Stimulated activated naive B cell treated with anti-CD40 and anti-IgM and Interleukin-4, amounts not matched to agents 10 μg/mL and 1 μg/mL and 100 μg/mL, for 72 hours (primary cell): ENCODE data around the gene RNASEH2A.

Experiments
- ATAC-seq, 2 donors: fragments of 150-1000 bp; cut with Tn5 transposase; replicated peaks; 2 replicates each; pipeline ENCODE4 v1.10.0; 2021; ENCODE audit warnings: moderate library complexity in 1 of 2
- DNase-seq: peaks from one replicate; pipeline ENCODE4 v3.0.0; 2021
- H3K27ac Mint-ChIP-seq: one replicate; pipeline ENCODE4 v1.8.0; 2022; ENCODE audit warnings: mild to moderate bottlenecking, mixed read lengths
- H3K27me3 Mint-ChIP-seq, 2 donors: one replicate each; pipeline ENCODE4 v1.8.0; 2022; ENCODE audit warnings: mixed read lengths in 2 of 2
- H3K36me3 Mint-ChIP-seq, 2 donors: one replicate each; pipeline ENCODE4 v1.8.0; 2022; ENCODE audit warnings: mixed read lengths in 2 of 2, mild to moderate bottlenecking in 1 of 2
- H3K4me1 Mint-ChIP-seq, 2 donors: one replicate each; pipeline ENCODE4 v1.8.0; 2022; ENCODE audit warnings: mixed read lengths in 2 of 2, mild to moderate bottlenecking in 1 of 2
- H3K4me3 Mint-ChIP-seq, 2 donors: one replicate each; pipeline ENCODE4 v1.8.0; 2022; ENCODE audit warnings: mild to moderate bottlenecking in 2 of 2, mixed read lengths in 2 of 2, moderate library complexity in 1 of 2
- H3K9me3 Mint-ChIP-seq, 2 donors: one replicate each; pipeline ENCODE4 v1.8.0; 2022; ENCODE audit warnings: mixed read lengths in 2 of 2, mild to moderate bottlenecking in 1 of 2

Gene RNASEH2A

DNA sequence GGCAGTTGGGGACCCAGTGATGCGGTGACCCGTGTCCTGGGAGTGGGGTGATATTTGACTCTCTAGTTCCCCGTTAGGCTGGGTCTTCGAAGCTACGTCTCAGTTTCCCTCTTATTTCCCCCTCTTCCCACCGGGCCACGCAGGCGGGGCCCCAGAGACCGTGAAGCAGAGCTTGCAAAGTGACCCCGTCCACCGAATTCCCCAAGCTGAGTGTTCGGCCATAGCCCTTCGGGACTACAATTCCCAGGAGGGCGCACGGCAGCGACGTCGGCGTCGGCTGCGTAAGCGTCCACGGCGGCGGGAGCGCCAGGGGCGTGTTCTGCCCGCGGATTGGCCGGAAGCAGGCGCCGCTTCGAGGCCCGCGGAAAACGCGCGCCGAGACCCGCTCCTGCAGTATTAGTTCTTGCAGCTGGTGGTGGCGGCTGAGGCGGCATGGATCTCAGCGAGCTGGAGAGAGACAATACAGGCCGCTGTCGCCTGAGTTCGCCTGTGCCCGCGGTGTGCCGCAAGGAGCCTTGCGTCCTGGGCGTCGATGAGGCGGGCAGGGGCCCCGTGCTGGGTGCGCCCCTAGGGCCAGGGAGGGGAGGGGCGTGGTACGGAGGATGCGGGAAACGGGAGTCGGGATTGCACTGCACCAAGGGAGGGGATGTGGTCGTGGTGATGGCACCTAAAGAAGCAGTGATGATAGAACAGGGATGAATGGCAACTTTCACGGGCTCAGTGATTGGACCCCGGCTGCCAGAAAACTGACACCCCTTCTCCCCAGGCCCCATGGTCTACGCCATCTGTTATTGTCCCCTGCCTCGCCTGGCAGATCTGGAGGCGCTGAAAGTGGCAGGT lies at the start of gene RNASEH2A:
Gene RNASEH2A, plus strand, starts transcription at position 343 of the 840 bp plus-strand sequence. Its CDS starts 90 bp downstream, at position 433.
- ATAC-seq: peak; percentile 92
- Mint-ChIP-seq H3K27ac (peak within 1 kb of the TSS; percentile 96), H3K36me3 (peaks cover 13 to 22% of the 10 kb centered on the region in 2 donors), H3K4me3 (peak within 1 kb of the TSS; percentile 93 to 97), H3K27me3 (peaks cover 0 to 7% of the 10 kb centered on the region in 2 donors), H3K9me3 (no peaks in the 10 kb centered on the region), H3K4me1 (peaks cover 24 to 26% of the 10 kb centered on the region in 2 donors)
- peak; percentile 92 for DNase-seq

DNA sequence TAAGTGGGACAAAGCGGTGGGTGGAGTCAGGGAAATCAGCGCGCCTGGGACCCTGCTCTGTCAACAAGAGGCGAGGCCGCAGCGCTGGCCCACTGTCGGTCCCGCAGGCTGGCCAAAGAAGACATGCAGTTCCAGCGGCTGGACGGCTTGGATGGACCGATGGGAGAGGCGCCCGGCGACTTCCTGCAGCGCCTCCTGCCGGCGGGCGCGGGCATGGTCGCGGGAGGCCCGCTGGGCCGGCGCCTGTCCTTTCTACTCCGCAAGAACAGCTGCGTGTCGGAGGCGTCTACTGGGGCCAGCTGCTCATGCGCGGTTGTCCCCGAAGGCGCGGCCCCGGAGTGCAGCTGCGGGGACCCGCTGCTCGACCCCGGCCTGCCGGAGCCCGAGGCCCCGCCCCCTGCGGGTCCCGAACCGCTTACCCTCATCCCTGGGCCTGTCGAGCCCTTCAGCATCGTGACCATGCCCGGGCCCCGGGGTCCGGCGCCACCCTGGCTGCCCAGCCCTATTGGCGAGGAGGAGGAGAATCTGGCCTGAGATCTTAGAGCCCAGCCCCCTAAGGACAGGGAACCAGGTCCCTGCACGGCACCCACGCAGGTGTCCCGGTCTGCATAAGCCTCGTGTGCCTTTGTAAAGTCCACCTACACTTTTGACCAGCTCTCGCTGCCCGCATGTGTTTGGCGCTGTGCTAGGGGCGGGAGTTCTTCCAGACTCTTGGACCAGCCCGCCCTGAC lies 48.7 kb upstream of the RNASEH2A start:
- no peaks in the 10 kb centered on the region for H3K9me3 Mint-ChIP-seq
- peaks cover 0 to 4% of the 10 kb centered on the region in 2 donors for H3K4me1 Mint-ChIP-seq
- H3K27me3 Mint-ChIP-seq: peaks cover 26 to 28% of the 10 kb centered on the region in 2 donors
- ATAC-seq (peak; percentile 81 to 86), DNase-seq (peak; percentile 45)
- peak overlapping the region; percentile 61 to 72 for H3K4me3 Mint-ChIP-seq
- H3K36me3 Mint-ChIP-seq: no peaks in the 10 kb centered on the region
- H3K27ac Mint-ChIP-seq: no peak overlapping the region

DNA sequence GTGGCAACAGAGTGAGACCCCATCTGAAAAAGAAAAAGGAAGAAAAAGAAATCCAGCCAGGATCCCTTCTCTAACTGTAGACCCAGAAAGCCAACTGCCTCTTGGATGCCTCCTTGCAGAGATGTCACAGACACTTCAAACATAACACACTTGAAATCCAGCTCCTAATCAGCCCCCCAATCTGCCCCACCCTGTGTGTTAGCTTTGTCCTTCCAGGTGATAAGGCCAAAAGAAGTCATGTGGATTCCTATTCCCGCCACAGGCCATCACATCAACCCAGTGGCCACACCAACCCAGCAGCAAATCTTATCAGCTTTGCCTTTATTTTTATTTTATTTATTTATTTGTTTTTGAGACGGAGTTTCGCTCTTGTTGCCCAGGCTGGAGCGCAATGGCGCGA lies 46.7 kb upstream of the RNASEH2A start:
- Mint-ChIP-seq H3K36me3 (peaks cover 0 to 4% of the 10 kb centered on the region in 2 donors), H3K4me3 (no peak overlapping the region), H3K27ac (no peak overlapping the region), H3K27me3 (peaks cover 12 to 16% of the 10 kb centered on the region in 2 donors), H3K4me1 (peaks cover 0 to 4% of the 10 kb centered on the region in 2 donors), H3K9me3 (no peaks in the 10 kb centered on the region)
- DNase-seq (no peak), ATAC-seq (no peak)

DNA sequence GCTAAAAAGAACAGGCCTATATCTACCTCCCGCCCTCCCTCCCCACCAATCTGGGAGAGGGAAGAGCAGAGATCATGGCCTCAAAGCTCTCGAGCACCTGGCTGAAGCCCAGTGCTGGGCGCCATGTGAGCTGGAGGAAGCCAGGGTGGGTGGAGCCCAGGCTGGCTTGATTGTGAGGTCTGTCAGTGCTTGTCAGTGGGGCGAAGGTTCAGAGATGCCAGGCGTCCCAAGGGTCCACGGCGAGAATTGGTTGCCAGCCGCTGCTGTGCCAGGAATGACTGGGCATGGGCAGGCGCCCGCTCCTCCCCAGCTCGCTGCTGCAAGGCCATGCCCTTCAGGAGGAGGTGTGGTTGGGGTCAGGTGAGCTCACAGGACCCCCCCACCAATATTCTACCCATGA lies 43.3 kb upstream of the RNASEH2A start:
- Mint-ChIP-seq H3K27ac (no peak overlapping the region), H3K27me3 (peaks cover 0 to 4% of the 10 kb centered on the region in 2 donors), H3K4me3 (no peak overlapping the region), H3K36me3 (peaks cover 11 to 13% of the 10 kb centered on the region in 2 donors), H3K4me1 (peaks cover 6 to 8% of the 10 kb centered on the region in 2 donors), H3K9me3 (no peaks in the 10 kb centered on the region)
- DNase-seq: no peak
- ATAC-seq: no peak

DNA sequence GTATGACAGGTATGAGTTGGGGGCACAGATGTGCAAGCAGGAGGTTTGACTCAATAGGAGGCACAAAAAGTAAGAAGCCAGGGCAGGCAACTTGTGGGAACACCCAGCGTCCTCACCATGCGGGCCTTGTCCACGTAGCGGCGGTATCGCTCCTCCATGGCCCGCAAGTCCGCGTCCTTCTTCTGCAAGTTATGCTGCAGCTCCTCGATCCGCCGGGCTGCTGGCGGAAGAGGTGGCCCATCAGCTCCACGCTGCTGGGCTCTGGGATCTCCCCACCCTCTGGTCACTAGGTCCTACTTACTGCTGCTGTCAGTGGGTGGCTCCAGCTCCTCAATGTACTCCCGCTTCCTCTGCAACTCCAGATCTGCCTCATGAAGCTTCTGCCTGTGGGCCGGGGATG lies 41.7 kb upstream of the RNASEH2A start:
- no peak overlapping the region for H3K27ac Mint-ChIP-seq
- no peaks in the 10 kb centered on the region for H3K9me3 Mint-ChIP-seq
- DNase-seq (no peak), ATAC-seq (no peak)
- H3K4me3 Mint-ChIP-seq: no peak overlapping the region
- H3K4me1 Mint-ChIP-seq: peaks cover 5 to 8% of the 10 kb centered on the region in 2 donors
- H3K36me3 Mint-ChIP-seq: peaks cover 11 to 15% of the 10 kb centered on the region in 2 donors
- H3K27me3 Mint-ChIP-seq: no peaks in the 10 kb centered on the region

DNA sequence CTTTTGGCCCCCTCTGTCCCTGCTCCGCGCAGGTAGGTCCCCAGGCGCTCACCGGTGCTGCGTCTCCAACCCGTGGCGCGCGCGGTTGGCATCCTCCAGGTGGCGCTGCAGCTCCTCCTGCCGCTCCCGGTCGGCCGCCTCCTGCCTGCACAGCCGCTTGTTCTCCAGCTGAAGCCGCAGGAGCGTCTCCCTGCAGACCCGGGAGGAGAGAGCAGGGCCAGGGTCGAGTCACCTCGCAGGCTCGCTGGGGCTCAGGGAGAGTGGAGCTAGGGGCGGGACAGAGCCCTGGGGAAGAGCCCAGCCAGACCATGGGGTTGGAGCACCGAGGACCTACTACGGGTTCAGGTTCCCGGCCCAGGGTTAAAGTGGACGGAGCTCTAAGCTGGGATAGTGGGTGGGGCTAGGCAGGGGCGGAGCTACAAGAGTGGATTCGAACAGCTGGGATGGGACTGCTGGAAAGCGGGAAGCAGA lies 40.3 kb upstream of the RNASEH2A start:
- H3K27ac Mint-ChIP-seq: peak overlapping the region; percentile 59
- H3K9me3 Mint-ChIP-seq: no peaks in the 10 kb centered on the region
- no peaks in the 10 kb centered on the region for H3K27me3 Mint-ChIP-seq
- H3K4me3 Mint-ChIP-seq: peak overlapping the region; percentile 76 to 77
- peaks cover 15 to 16% of the 10 kb centered on the region in 2 donors for H3K36me3 Mint-ChIP-seq
- peaks cover 7 to 8% of the 10 kb centered on the region in 2 donors for H3K4me1 Mint-ChIP-seq
- ATAC-seq (peak; percentile 92 to 95), DNase-seq (peak; percentile 72)

DNA sequence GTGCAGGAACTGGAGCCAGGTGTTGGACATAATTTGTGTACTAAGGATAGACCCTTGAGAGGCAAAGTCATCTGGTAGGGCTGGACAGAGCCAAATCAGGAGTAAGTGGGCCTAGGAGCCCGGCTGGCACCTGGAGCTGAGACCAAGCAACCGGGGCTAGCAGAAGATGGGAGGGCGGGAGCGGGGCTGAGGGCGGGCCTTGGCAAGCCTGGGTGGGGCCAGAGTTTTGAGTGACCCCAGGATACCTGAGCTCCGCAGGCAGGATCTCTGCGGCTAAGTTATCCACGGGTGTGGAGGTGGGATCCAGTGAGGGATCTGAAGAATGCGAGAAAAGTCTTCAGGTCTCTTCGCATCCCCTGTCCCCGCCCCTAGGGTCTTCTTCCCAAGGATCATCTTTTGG lies 39.2 kb upstream of the RNASEH2A start:
- peaks cover 7 to 8% of the 10 kb centered on the region in 2 donors for H3K4me1 Mint-ChIP-seq

DNA sequence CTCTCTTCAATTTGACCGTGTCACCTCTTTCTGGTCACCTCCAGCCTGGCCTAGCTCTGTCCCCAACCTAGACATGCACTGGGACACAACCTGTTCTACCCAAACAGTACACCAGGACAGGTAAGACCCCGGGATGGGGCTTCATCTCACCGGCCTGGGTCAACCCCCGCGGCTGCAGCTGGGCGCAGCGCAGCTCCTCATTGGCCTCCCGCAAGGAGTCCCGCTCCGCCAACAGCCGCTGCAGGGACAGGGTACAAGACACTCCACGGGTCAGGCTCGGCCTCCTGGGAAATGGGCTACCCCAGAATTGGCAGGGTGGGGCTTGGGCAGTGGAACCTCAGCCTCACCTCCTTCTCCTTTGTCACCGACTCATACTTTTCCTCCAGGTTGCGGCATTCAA lies 38.7 kb upstream of the RNASEH2A start:
- no peaks in the 10 kb centered on the region for H3K9me3 Mint-ChIP-seq
- ATAC-seq: no peak
- no peaks in the 10 kb centered on the region for H3K27me3 Mint-ChIP-seq
- no peak overlapping the region for H3K4me3 Mint-ChIP-seq
- peaks cover 15 to 16% of the 10 kb centered on the region in 2 donors for H3K36me3 Mint-ChIP-seq
- no peak for DNase-seq
- no peak overlapping the region for H3K27ac Mint-ChIP-seq
- peaks cover 7 to 8% of the 10 kb centered on the region in 2 donors for H3K4me1 Mint-ChIP-seq

More for the DNA sequence above, 39.2 kb upstream of the RNASEH2A start:
- ATAC-seq (no peak), DNase-seq (no peak)
- Mint-ChIP-seq H3K27ac (no peak overlapping the region), H3K4me3 (no peak overlapping the region), H3K27me3 (no peaks in the 10 kb centered on the region), H3K36me3 (peaks cover 15 to 16% of the 10 kb centered on the region in 2 donors), H3K9me3 (no peaks in the 10 kb centered on the region)

DNA sequence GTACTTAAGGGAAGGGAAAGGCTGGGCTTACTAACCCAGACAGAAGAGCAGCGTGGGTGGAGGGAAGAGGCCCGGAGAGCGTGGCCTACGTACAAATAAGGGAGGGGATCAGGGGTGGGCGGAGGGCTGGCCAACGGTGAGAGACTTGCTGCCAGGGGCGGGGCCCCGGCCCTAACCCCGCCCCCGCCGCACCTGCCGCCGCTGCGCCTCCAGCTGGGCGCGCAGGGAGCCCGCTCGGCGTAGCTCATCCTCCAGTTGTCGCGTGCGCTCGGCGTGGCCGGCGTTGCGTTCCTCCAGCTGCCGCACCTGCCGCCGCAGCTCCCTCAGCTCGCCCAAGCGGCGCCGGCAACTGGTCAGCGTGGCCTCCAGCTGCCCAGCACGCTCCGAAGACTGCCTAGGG lies 36.7 kb upstream of the RNASEH2A start:
- Mint-ChIP-seq H3K4me1 (peaks cover 15 to 20% of the 10 kb centered on the region in 2 donors), H3K9me3 (no peaks in the 10 kb centered on the region), H3K4me3 (no peak overlapping the region), H3K27me3 (no peaks in the 10 kb centered on the region), H3K36me3 (peaks cover 12 to 16% of the 10 kb centered on the region in 2 donors), H3K27ac (no peak overlapping the region)
- no peak for DNase-seq
- peak in 1 of 2 donors; percentile 64 for ATAC-seq

DNA sequence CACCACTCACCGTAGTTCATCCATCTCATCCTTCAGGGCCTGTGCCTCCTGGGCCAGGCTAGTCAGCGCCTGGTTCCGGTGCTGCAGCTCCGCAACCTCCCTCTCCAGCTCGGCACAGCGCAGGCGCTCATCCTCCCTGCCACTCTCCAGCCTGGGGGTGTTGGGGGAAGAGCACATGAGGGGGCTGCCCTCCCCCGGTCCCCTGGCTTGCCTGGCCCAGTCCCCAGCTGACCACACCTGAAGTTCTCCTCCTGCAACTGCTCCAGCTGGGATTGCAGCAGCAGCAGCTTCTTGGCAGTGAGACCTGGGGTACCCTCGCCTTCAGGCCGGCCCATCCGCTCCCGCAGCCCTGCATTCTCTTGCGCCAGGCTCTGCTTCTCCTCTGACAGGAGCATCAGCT lies 35.5 kb upstream of the RNASEH2A start:
- Mint-ChIP-seq H3K4me3 (no peak overlapping the region), H3K4me1 (peaks cover 14 to 22% of the 10 kb centered on the region in 2 donors), H3K27ac (no peak overlapping the region), H3K9me3 (no peaks in the 10 kb centered on the region), H3K36me3 (peaks cover 8 to 11% of the 10 kb centered on the region in 2 donors), H3K27me3 (no peaks in the 10 kb centered on the region)
- DNase-seq (no peak), ATAC-seq (no peak)

DNA sequence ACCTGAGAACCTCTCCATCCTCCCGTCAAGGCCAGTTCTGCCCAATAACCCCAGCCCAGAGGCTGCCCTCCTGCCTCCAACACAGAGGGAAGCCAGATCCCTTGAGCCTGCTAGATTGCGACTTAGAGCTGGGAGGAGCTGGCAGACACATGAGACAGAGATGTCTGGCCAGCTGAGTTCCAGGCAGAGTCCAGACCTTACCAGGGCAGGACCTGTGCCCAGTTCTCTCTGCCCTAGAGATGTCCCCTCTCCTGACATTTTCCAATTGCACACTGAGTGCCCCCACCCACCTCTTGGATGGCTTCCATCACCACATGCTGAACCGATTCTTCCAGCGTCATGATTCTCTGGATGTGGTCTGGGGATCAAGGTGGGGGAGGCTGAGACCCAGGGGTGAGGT lies 34.1 kb upstream of the RNASEH2A start:
- no peak overlapping the region for H3K4me3 Mint-ChIP-seq
- no peaks in the 10 kb centered on the region for H3K27me3 Mint-ChIP-seq
- no peaks in the 10 kb centered on the region for H3K9me3 Mint-ChIP-seq
- peaks cover 10 to 18% of the 10 kb centered on the region in 2 donors for H3K4me1 Mint-ChIP-seq
- H3K27ac Mint-ChIP-seq: no peak overlapping the region
- peaks cover 8% of the 10 kb centered on the region in 2 donors for H3K36me3 Mint-ChIP-seq
- ATAC-seq (no peak), DNase-seq (no peak)

DNA sequence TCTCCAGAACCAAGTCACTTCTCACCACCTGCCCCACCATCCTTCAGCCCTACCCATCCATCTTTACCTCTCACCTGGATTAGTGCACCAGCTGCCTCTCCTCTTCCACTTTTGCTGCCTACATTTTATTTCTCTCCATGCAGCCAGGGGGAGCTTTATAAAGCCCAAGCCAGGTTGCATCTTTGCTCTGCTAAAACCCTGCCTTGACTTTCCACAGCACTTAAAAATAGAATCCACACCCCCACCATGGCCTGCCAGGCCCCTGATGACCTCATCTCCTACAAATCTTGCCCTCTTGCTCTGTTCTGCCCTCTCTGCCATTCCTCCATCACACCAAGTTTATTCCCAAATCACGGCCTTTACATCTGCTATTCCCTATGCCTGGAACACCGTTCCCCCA lies 32.8 kb upstream of the RNASEH2A start:
- H3K27ac Mint-ChIP-seq: no peak overlapping the region
- ATAC-seq: no peak
- peaks cover 2 to 5% of the 10 kb centered on the region in 2 donors for H3K36me3 Mint-ChIP-seq
- DNase-seq: no peak
- H3K4me3 Mint-ChIP-seq: peak overlapping the region in 1 of 2 donors; percentile 3
- no peaks in the 10 kb centered on the region for H3K9me3 Mint-ChIP-seq
- H3K27me3 Mint-ChIP-seq: no peaks in the 10 kb centered on the region
- H3K4me1 Mint-ChIP-seq: peaks cover 18 to 30% of the 10 kb centered on the region in 2 donors

DNA sequence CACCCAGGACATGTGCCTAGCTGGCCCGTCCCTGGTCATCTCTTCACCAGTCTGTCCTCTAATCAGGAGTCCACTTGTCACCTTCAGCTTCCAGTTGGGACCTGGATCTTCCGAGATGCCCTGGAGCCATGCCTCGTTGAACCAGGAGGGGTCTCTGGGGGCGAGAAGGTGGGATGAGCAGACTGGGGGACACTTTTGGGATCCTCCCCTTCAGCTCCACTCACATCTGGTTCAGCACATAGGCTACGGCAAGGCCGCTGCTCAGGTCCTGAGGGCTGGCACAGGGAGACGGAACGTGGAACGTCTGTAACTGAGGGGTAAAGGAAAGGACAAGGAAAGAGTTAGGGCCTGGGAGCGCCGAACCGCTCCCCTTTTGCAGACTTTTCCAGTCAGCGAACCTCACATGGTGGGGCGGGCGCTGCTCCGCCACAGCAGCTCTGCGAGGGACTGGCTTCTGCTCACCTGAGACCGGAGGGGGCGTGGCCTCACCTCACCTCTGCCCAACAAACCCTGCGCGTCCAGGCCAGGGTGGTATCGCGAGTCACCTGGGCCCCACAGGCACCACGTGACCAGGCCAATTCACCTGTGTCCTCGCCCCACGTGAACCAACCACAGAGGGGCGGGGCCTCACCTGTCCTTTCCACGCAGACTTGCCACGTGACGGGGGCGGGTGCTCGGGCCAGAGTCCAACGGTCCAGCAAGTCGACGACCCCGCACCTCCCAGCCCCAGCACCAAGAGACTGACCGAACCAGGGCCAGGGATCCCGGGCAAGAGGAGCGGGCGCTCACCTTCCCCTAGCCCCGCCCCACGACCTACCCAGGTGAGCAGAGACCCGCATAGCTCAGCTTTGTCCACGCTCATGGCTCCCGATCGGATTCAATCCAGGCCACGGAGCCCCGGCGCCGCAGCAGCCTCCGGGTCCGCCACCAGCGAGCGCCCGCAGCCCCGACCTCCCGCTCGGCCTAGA lies 31.5 kb upstream of the RNASEH2A start, which contains the start of gene HOOK2:
Gene HOOK2, minus strand, starts transcription at position 965 of the 968 bp plus-strand sequence. Its CDS starts 103 bp downstream, at position 862.
- peaks cover 0 to 5% of the 10 kb centered on the region in 2 donors for H3K36me3 Mint-ChIP-seq
- H3K9me3 Mint-ChIP-seq: no peaks in the 10 kb centered on the region
- ATAC-seq: peak; percentile 14 to 15
- peak within 1 kb of the TSS; percentile 75 to 84 for H3K4me3 Mint-ChIP-seq
- DNase-seq: no peak
- H3K4me1 Mint-ChIP-seq: peaks cover 25 to 43% of the 10 kb centered on the region in 2 donors
- H3K27ac Mint-ChIP-seq: peak within 1 kb of the TSS; percentile 86
- H3K27me3 Mint-ChIP-seq: no peaks in the 10 kb centered on the region
